ENCODE results near the gene NEDD4L.
A peak's percentile ranks its signal among the peaks of the same experiment; 100 is the strongest.

NEDD4L gene

GRCh38 chr18:58323866-58324762 is 280.1 kb downstream of the NEDD4L start:
- no peak for DNase-seq

DNA sequence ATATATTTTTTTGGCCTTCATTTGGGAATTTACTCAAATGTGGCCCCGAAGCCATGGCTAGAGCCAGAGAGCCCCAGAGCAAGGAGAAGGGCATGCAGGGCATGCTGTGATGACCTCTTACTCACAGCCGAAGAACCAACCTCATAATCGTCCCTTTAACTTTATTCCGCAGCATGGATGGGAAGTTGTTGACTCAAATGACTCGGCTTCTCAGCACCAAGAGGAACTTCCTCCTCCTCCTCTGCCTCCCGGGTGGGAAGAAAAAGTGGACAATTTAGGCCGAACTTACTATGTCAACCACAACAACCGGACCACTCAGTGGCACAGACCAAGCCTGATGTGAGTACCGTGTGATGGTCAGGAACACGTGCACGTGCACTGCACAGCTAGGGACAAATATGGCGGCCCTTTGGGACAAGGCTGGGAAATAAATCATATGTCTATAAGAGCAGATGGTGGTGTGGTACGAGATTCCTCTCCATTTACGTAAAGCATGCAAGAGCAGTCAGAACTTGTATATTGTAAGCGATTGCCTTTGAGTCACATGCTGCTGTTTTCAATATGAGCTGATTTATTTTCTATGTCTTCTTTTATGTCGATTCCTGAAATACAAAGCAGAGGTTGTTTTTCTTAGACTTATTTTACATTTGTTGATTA is 280.9 kb downstream of the NEDD4L start:
- DNase-seq = peak; percentile 40

GRCh38 chr18:58325494-58325893 is 281.5 kb downstream of the NEDD4L start:
- peak; percentile 32 for DNase-seq

DNA sequence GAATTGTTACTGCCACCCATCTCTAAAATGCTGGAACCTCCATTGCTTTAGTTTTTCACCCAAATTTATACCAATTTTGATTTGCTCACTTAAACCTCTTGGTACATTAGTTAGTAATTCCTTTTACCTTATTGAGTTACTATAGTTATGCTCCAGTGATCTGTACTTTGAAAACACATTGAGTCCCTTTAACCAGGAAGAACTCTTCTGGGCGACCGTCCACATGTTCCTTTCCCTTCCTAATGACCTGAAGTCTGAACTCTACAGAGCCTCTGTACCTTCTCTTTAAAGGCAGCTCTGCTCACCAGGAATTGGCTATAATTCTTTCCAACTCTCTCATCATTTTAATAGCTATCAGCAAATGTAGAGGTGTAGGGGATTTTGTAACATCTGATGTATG is 290.0 kb downstream of the NEDD4L start:
- DNase-seq = no peak

DNA sequence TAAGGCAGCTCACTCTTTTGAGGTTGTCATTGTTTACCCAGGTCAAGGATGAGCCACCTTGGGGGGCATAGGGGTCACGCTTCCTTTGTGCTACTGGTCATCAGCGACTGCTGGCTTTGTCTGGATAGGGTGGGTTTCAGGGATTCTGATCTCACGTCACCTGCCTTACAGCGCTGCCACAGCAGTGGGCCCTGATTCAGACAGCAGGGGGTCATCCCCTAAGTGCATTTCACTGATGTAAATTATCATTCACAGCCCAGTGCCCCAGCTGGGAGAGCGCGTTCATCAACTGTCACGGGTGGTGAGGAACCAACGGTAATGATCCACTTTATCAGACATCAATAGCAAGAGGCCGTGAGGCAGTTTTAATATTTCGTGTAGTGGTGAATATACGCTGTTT is 291.2 kb downstream of the NEDD4L start:
- no peak for DNase-seq

- DNase-seq = peak; percentile 41
These were observed 291.8 kb downstream of the NEDD4L start for GRCh38 chr18:58335821-58336220.

- DNase-seq = no peak
These were observed 292.6 kb downstream of the NEDD4L start for GRCh38 chr18:58336605-58337004.

- DNase-seq = no peak
These were observed 293.3 kb downstream of the NEDD4L start for GRCh38 chr18:58337285-58337684.

- no peak for DNase-seq
These were observed 293.7 kb downstream of the NEDD4L start for GRCh38 chr18:58337686-58338085.

DNA sequence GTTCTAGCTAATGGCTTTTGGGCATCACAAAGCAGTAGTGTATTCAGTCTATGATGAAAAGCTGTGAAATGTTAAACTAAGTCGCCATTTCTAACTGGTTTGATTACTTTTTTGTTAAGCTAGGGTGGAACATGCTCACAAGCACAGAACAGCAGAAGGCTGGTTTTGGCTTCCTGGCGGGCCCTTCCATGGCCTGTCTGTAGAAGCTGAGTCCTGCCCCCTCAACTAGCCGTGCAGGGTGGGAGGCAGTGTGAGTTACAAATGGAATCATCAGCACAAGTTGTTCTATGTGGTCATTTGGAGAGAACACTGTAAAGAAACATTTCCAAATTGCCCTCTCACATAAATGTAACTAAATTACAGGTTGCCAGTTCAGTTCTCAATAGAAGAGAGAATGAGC is 294.1 kb downstream of the NEDD4L start:
- no peak for DNase-seq

GRCh38 chr18:58338961-58339592 is 295.1 kb downstream of the NEDD4L start:
- DNase-seq = peak; percentile 62

DNA sequence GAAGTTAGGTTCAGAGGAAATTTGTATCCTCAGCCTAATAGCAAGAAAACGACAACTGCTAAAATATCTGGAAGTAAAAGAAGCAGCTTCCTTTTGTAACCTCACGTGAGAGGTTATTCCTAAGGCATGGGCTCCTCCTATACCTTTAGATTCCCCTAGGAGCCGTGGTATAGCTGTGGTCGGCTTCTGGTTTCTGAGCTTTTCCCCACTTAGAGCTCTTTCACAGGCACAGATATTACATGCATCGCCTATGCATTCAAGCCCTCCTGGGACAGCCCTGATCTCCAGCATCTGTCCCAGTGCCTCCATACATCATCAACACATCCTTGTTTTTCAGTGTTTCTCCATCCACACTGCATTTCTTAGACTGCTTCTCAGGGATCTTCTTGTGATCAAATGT is 295.9 kb downstream of the NEDD4L start:
- no peak for DNase-seq

GRCh38 chr18:58341916-58342315 is 297.9 kb downstream of the NEDD4L start:
- no peak for DNase-seq

GRCh38 chr18:58344080-58344670 is 300.1 kb downstream of the NEDD4L start:
- no peak for DNase-seq

DNA sequence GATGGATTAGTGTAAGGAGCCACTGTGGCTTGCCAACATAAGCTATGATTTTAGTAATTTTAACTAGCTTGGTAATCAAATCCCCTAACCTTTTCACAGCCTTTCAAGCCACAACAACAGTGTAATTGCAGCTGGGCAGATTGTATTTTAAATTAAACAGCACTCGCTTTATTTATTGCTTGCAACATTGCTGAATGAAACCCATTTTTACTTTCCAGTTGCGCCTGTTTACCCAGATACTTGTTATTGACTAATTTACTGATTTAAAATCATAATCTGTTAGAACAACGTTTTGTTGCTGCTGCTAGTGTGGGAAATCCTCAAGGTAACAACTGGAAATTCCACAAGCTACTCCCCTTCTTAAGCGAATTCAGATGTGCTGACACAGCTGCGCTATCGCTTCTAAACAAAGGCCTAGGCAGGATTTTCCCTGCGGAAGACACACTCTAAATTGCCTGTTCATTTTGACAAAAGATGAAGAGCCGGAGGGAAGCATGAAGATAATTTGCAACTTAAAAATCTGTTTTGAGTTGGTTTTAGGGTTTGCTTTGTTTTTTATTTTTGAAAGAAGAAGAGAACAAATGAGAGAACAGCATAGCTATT is 300.9 kb downstream of the NEDD4L start:
- no peak for DNase-seq

DNA sequence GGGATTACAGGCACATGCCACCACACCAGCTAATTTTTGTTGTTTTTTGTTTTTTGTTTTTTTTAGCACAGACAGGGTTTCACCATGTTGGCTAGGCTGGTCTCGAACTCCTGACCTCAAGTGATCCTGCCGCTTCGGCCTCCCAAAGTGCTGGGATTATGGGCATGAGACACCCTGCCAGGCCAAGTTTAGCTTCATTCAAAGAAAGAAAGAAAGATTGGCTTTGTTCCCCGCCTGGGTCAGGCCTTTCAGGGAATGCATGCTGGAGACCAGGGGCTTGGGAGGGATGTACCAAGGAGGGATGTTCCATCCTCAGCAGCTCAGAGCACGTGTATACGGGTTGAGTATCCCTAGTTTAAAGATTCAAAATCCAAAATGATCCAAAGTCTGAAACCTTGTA is 301.8 kb downstream of the NEDD4L start:
- DNase-seq = no peak

DNA sequence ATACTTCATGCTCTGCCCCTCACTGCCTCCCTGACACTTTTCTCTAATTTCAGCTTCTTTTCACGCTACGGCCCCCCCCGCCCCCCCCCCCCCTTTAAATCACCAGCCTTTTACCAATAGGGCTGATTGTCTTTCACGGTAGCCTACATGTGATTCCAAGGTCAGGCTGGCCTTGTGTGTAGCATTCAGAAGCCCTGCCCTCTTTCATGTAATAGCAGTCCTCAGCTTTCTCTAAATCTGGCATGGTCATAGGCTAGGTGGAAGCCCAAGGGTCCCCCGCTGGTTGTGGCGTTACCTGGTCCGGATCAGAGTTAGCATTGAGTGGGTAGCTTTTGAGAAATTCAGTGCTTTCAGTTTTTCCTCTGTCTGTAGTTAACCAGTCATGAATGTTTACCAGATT is 303.1 kb downstream of the NEDD4L start:
- DNase-seq = no peak

DNA sequence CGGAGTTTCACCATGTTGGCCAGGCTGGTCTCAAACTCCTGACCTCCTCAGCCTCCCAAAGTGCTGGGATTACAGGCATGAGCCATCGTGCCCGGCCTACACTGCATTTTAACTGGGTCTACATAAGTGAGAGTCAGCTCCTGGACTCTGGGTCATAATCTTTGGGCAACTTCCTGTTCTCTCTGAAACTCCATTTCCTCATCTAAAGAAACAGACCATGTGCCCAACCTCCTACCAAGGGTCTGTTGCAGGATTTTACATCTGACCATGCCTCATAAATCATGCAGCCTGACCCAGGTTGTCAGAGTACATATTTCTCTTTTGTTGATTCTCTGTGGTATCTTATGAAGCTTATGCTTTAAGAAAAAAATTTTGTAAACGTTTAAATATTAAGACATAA is 304.5 kb downstream of the NEDD4L start:
- DNase-seq = no peak

GRCh38 chr18:58348951-58349350 is 304.9 kb downstream of the NEDD4L start:
- no peak for DNase-seq

DNA sequence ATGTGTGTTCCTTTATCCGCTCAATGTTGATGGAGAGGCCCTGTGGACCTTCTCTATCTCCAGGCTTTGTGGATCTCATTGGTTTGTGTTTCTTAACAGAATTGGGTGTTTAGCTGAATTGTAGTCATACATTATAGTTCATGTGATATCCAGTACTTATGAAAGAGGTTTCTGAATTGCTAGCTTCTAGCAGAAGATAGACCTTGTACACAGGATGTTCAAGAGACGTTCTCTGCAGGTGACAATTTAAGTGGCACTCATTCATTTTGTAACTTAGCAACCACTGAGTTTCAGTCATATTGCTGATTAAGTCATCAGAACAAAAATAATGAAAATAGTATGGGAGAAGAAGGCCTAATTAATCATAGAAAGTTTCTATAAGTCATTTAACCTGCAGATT is 305.6 kb downstream of the NEDD4L start:
- DNase-seq = no peak

DNA sequence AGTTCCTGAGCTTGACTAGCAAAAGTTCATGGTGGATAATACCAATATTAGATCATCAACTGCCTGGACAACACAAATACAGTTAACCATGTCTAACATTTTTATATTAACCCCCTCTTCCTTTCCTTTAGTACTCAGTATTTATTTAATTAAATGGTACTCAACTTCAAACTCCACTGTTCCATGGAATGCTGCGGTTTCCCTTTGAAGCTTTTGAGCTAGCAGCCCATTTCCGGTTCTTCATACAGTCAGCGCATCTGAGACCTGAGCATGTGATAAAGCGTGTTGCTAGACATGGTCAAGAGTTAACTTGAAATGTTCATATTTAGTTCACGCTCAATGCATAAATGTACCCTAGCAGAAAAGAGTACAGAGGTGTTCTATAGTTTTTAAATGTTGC is 306.5 kb downstream of the NEDD4L start:
- DNase-seq = peak; percentile 12

GRCh38 chr18:58351776-58352175 is 307.8 kb downstream of the NEDD4L start:
- DNase-seq = no peak

GRCh38 chr18:58353581-58353980 is 309.6 kb downstream of the NEDD4L start:
- no peak for DNase-seq
